Hematopoietic multipotent progenitor cell treated with erythropoietin and hydrocortisone succinate and interleukin-3 and kit ligand, for 4 days (in vitro differentiated cells): ENCODE measurements around the gene KRTAP19-8.

ENCODE experiments used
- DNase-seq: peaks from one replicate; pipeline ENCODE4 v3.0.0-alpha.2; 2015

The KRTAP19-8 gene, protein sequence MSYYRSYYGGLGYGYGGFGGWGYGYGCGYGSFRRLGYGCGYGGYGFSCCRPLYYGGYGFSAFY

GRCh38 chr21:31038376-31038775 lies at the start of gene KRTAP19-8:
TSS of gene KRTAP19-8 (minus strand) at chr21:31038476. CDS start at chr21:31038443, 33 bp downstream.
- DNase-seq: no peak

DNA sequence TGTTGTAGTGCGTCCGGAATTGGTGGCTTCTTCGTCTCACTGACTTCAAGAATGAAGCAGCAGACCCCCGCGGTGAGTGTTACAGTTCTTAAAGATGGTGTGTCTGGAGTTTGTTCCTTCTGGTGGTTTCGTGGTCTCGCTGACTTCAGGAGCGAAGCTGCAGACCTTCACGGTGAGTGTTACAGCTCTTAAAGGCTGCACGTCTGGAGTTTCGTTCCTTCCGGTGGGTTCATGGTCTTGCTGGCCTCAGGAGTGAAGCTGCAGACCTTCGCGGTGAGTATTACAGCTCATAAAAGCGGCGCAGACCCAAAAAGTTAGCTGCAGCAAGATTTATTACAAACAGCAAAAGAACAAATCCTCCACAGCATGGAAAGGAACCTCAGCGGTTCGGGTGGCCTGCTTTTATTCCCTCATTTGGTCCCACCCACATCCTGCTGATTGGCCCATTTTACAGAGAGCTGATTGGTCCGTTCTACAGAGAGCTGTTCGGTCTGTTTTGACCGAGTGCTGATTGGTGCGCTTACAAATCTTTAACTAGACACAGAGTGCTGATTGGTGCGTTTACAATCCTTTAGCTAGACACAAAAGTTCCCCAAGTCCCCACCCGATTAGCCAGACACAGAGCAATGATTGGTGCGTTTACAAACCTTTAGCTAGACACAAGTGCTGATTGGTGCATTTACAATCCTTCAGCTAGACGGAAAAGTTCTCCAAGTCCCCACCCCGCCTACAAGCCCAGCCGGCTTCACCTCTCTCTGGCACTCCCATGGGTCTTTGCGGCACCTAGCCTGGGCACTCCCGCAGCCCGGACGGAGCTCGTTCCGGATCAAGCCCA lies 49.6 kb upstream of the KRTAP19-8 start:
- DNase-seq: peak; percentile 7

DNA sequence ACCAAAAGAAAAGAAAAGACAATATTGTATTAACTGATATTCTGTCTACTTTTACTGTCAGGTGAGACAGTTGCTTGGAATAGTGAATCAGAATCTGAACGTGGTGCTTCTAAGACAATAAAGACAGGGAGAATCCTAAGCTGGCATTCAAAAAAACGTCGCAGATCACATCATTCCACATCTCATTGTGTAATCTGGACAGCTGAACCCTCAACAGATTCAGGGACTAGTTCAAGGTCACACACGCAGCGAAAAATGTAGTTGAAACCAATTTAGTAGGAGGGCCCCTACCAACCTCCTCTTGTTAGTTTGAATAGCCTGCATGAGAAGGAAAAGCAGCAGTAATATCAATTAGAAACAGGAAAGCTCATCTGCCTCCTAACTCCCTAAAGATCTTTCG lies 46.4 kb upstream of the KRTAP19-8 start:
- no peak for DNase-seq

DNA sequence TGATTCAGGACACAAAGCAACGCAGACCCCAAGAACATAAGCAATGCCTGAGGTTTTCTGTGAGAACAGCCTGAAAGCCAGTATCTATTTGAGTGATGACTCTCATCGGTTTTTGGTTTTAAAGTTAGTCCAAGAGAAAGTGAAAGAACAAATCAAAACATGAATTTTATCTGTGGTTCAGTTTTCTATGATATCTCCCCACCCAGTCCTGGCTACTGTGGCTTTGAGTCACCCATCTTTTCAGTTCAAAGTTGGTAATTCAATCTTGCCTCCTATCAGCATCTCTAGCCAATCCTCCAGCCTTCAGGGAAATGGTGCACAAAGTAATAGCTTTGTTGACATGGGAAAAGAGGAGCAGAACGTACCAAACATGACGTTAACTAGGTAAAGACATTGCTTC lies 40.5 kb upstream of the KRTAP19-8 start:
- DNase-seq: no peak

GRCh38 chr21:31078216-31078615 lies 39.9 kb upstream of the KRTAP19-8 start:
- DNase-seq: no peak

DNA sequence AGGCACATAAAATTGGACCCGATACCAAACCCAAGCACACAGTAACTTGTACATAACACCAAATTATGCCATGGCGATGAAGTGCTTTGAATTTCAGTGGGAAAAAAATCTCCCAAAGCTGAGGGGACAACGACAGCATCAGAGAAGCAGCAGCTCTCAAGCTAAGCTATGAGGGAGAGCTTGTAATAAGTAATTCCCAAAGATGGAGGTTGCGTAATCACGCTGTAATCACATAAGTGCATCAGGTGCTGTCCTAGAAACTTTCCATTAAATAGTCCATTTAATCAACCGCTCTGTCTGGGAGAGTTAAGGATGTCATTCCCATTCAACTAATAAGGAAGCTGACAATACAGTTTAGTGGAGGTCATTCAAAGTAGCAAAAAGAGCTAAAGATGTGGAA lies 37.6 kb upstream of the KRTAP19-8 start:
- DNase-seq: no peak

DNA sequence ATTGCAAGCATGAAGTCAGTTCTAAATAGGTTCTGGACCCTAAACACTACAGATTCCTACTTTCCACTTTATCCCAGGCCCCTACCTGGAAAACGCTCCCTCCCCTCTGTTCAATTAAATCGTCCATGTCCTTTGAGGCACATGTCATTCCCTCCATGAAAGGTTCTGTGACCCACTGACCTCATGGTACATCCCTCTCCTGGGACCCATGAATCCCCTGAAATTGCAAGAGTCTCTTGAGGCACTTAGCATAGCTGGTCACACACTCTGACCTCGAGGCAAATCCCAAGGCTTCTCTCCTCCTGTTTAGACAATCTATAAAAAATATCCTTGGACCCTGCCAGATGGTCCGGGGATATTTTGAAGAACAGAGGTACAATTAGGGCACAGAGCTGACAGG lies 34.3 kb upstream of the KRTAP19-8 start:
- DNase-seq: no peak

DNA sequence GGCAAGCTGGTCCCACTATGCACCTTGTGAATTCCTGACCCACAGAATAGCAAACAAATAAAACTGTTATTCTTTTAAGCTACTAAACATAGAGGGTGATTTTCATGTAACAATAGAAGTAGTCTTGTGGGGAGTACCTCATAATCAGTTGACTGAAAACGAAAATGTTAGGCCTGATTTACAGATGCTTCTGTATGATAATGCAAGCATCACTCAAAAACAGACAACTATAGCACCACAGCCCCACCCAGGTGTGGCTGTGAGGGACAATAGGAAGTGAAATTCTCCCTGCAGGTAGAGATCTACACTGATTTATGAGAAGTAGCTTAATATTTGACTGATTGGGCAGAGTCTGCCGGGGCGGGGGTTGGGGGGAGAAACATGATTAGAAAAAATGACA lies 26.5 kb upstream of the KRTAP19-8 start:
- DNase-seq: no peak

DNA sequence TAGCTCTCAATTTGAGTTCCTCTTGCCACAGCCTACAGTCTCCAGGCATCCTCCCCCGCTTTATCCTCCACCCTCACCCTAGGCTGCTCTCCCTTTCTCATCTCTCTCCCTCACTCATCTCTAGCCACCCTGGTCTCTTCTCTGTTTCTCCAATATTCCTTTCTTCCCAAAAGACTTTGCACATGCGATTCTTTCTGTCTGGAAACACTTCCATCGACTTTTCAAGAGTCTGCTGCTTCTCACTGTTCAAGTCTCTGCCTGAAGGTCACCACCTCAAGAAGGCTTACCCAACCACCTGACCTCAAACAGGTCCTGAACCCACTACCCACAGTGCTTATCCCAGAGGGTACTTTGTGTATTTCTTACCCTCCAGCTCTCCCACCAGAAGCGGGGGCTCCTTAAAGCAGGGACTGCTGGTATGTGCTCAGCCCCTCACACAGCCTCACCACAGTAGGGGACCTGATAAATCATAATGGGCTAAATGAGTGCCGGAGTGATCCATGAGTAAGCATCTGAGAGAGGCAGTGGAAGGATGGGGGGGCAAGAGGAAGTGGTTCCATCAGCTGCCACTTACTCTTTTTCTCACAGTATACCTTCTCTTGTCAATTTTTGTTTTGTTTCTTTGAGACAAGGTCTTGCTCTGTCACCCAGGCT lies 14.3 kb upstream of the KRTAP19-8 start:
- no peak for DNase-seq

DNA sequence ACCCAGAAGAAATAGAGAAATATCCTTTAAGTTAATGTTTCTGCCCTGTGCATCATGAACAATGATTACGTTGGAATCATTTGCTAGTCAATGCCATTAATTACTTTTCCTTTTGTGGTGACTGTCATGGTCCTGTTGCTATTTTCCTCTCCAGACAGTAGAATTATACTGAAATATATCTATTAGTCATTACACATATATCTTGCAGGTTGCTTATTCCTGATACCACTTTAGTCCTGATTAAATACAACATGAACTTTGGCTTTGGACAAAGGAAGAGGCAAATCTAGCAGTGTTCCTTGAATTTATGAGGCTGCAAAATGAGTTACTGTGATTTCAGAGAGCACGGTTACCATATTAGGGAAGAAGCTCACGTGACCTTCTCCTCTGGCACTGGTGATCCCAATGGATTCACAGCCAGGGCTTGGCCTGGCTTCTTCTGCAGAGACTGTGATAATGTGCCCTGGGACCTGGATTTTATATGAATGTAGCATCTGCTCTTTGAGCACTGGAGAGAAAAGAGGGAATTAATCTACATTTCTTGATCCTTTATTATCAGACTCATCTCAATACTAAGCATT lies 12.4 kb upstream of the KRTAP19-8 start:
- no peak for DNase-seq

- DNase-seq: no peak
Observed at GRCh38 chr21:31045841-31046240, 7.6 kb upstream of the KRTAP19-8 start.

DNA sequence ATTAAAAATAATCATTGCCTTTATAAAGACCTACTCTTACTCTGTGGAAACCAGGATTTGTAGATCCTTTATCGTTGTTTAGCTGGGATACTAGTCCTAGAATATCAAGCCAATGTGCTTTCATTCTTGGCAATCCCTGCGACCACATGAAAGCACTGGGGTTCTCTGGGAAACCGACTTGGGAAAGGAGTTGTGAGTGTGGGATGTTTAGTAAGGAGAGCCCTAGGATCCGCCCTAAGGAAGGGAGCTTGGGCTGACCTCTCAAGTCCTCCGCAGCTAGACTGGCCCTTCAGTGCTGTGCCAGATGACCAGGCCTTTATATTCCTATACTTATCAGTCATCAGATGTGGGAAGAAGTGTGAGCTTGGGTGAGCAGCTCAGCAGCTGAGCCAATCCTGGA lies 5.2 kb upstream of the KRTAP19-8 start:
- DNase-seq: no peak

DNA sequence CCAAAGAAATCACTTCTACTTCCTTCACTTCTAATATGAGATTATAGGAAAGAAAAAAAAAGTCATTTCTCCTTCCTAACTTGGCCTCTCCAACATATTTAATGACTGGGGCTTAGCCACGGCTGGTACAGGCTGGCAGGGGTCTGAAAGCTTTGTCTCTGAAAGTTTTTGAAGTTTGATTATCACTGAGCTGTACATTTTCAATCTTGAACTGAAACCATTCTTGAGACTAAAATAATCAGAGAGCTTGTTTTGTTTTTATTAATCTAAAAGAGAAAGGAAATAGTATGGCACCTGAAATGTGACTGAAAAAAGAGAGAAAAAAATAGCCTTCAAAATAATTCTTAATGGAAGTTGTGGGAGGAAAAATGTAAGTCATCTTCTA lies 3.8 kb upstream of the KRTAP19-8 start:
- no peak for DNase-seq

DNA sequence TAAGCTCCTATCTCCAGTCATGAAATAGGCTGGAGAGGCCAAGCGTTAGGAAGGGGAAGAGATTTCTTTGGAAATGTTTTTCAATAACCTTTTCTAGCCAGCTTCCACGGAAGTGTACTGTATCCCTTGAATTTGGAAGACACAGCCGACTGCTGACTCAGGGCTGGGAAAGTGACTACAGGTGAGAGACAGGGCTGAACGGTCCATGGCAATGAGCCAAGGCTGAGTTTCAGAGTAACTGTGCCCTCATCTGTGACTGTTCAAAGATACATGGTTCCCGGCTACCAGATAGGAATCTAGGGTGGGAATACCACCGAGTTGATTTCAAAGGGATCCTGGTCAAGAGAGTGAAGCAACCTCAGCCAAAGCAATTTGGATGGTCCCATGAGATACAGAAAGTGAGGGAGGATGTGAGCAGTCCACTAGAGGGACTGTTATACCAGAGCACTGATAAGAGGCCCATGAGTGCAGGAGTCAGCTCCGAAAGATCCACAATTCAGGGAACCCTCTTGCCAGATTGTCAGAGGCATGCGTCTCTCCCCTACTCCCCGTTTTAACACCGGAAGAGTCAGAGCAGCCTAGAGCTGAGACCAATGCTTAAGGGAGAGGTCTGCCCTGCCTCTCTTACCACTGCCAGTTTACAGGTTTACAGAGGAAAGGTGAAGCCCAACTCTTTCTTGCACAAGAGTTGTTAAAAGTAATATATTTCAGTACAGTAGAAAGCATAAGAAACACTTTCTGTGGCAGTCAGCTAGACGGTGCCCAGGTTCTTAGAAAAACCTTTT lies 3.2 kb upstream of the KRTAP19-8 start:
- no peak for DNase-seq

DNA sequence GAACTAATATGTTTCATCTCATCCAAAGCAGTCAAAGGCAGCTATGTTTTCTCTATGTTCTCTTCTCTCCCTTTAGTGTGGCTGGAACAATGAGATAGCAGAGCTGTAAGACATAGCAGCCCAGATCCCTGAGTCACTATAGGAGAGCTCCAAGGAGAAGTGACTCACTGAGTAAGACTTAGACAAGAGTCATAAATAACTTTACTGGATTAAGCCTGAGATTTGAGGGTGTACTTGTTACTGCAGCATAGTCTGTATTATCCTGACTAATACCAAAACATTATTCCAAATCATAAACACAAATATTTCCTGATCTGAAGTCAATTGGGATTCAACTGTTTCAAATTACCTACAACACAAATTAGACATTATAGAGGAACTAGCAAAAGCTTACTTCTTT lies 3.9 kb downstream of the KRTAP19-8 start:
- DNase-seq: no peak

- DNase-seq: no peak
Observed at GRCh38 chr21:31030367-31031106, 7.7 kb downstream of the KRTAP19-8 start.

GRCh38 chr21:31023680-31024079 lies 14.6 kb downstream of the KRTAP19-8 start:
- DNase-seq: no peak

DNA sequence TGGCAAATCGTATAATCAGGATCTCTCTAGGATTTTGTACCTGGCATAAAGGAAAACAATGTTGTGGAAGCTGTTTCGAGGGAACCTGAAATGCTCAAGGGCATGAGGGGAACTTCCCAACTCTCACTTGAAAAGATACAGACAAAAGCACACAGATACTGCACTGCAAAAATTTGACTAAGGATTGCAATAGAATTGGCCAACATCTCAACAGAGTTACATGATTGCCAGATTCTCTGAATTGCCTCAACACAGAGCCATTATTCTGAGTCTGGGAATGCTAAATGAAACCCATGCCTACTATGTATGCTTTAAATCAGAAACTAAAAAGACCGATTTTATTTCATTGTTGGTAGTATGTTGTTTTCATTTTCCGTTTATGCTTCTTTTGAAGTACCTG lies 16.0 kb downstream of the KRTAP19-8 start:
- DNase-seq: no peak

DNA sequence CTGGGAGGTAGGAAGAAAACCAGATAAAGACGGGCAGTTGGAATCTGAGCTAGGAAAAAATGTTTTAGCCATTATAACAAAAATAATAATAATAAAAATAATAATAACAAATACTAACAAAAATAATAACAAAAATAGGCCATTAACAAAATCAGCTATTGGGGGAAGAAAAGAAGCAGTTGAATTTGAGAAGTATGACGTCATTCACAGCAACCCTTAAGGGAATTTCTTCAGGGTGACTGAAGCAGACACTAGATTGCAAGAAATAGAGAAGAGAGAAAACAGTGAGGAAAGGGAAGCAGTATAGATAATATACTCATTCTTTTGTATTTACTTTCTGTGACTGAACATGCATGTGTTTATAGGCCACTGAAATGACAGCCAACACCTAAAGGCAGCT lies 20.0 kb downstream of the KRTAP19-8 start:
- DNase-seq: no peak

- DNase-seq: no peak
Observed at GRCh38 chr21:31014891-31015290, 23.4 kb downstream of the KRTAP19-8 start.

- no peak for DNase-seq
Observed at GRCh38 chr21:31012133-31013089, 25.9 kb downstream of the KRTAP19-8 start.
